SH-SY5Y (cell line): ENCODE results near the gene FLT3LG.

ENCODE experiments used
- GATA2 ChIP-seq: IDR thresholded peaks from 2 replicates; pipeline ENCODE4 v1.6.1; 2011; ENCODE audit warnings: mild to moderate bottlenecking, low read depth, low read length
- GATA3 ChIP-seq: IDR thresholded peaks from 2 replicates; pipeline ENCODE4 v1.6.1; 2011; ENCODE audit warnings: low read depth, mild to moderate bottlenecking, low read length, moderate library complexity

DNA sequence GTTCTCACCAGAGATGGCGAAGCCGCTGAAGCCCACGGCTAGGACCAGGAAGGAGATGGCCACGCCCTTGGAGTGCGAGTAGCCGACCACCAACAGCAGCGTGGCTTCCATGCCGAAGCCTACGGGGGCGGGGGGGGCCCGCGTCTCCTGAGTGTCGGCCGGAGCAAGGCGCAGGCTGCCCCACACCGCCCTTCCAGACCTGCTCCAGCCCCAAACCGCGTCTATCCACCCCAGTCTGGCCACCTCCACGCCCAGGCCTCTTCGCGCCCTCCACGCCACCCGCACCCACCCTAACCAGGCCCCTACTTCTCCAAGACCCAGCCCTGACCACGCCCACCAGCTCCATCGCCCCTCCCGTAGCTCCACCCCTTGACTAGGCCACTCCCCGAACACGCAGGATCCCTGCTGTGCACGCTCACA is 42.7 kb upstream of the FLT3LG start:
- TF ChIP-seq GATA2 = no peak
- TF ChIP-seq GATA3 = no peak
